HUES6 (cell line): ENCODE results near the gene UNC13B.

ENCODE experiments used
- H3K27ac ChIP-seq: 2 replicates; pipeline ENCODE4 v1.7.0; 2013; ENCODE audit warnings: low read depth, mild to moderate bottlenecking, low read length, inconsistent platforms
- H3K27me3 ChIP-seq: 2 replicates; pipeline ENCODE4 v1.6.1; 2013; ENCODE audit warnings: low read length; ENCODE audit not compliant: control insufficient read depth, insufficient read depth
- H3K36me3 ChIP-seq: 2 replicates; pipeline ENCODE4 v1.6.1; 2013; ENCODE audit warnings: low read length; ENCODE audit not compliant: control insufficient read depth, insufficient read depth
- H3K4me1 ChIP-seq: 2 replicates; pipeline ENCODE4 v1.6.1; 2013; ENCODE audit warnings: low read length; ENCODE audit not compliant: control insufficient read depth, insufficient read depth
- H3K4me3 ChIP-seq: 2 replicates; pipeline ENCODE4 v1.5.1; 2013; ENCODE audit warnings: low read depth, low read length
- H3K9ac ChIP-seq: one replicate; pipeline ENCODE4 v1.6.1; 2013; ENCODE audit warnings: mild to moderate bottlenecking, low read length
- H3K9me3 ChIP-seq: 2 replicates; pipeline ENCODE4 v1.6.1; 2013; ENCODE audit warnings: low read depth, low read length; ENCODE audit not compliant: control insufficient read depth, insufficient read depth

UNC13B gene

GRCh38 chr9:35338086-35338485 lies 176.3 kb downstream of the UNC13B start:
- H3K27ac ChIP-seq, result no peak overlapping the region
- no peak overlapping the region for H3K9ac ChIP-seq
- no peaks in the 10 kb centered on the region for H3K27me3 ChIP-seq
- peaks cover 11% of the 10 kb centered on the region for H3K4me1 ChIP-seq
- H3K4me3 ChIP-seq, result no peak overlapping the region
- no peaks in the 10 kb centered on the region for H3K9me3 ChIP-seq
- H3K36me3 ChIP-seq, result no peaks in the 10 kb centered on the region

DNA sequence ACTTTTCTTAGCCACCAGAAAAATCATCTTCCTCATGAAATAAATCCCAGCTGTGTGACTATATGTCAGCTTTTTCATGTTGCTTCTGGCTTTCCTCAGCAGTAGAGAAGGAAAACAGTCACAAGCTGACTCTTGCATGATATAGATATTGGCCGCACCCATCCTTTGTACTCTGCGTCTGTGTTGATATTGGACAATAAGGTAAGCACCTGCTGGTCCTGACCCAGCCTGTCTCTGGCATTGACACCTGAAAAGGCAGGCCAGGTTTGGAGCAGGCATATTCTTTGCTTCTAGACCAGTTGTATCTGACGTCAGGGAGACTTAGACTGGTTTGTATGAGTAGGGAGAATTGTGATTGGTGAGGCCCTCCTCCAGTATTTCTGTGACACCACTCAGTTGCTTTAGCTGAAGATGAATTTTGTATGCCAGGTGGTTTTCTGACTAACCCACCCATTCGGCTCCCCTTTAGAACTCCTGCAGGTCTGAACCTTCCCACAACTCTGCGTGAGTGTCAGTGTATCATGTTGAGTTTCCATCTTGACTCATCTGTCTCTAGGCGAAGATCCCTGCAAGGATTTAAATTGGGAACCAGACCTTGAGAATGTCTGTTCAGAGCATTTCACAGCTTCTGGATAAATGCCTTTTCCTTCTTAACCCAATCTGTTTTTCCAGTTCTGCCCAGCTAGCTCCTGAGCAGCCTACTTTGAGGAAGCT lies 176.9 kb downstream of the UNC13B start:
- no peak overlapping the region for H3K27ac ChIP-seq
- H3K4me3 ChIP-seq, result no peak overlapping the region

GRCh38 chr9:35340046-35340445 lies 178.2 kb downstream of the UNC13B start:
- Histone ChIP-seq H3K27ac (no peak overlapping the region), H3K9me3 (no peaks in the 10 kb centered on the region)

More for the DNA sequence above, 176.9 kb downstream of the UNC13B start:
- Histone ChIP-seq H3K9ac (no peak overlapping the region), H3K27me3 (no peaks in the 10 kb centered on the region), H3K36me3 (no peaks in the 10 kb centered on the region), H3K4me1 (peaks cover 11% of the 10 kb centered on the region), H3K9me3 (no peaks in the 10 kb centered on the region)

DNA sequence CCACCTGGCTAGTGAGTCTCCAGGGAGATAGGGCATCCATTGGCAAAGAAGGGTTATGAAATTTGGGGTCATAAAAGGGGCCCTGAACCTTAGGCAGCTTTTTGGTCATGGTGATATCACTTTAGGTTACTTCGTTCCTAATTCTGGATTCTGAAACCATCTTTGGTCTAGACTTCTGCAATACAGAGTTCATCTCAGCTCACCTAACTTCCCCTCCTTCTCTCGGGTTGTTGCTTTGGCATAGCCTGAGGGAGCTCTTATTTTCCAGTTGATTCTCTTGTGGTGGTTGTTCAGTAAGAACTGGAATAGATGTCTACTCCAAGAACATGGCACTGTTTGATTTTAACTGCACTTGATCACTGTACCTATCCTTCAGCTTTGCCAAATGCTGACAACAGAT lies 179.2 kb downstream of the UNC13B start:
- no peak overlapping the region for H3K9ac ChIP-seq
- peaks cover 11% of the 10 kb centered on the region for H3K4me1 ChIP-seq
- H3K27ac ChIP-seq, result no peak overlapping the region
- no peaks in the 10 kb centered on the region for H3K27me3 ChIP-seq
- H3K9me3 ChIP-seq, result no peaks in the 10 kb centered on the region
- H3K4me3 ChIP-seq, result no peak overlapping the region
- no peaks in the 10 kb centered on the region for H3K36me3 ChIP-seq

More at GRCh38 chr9:35340046-35340445, 178.2 kb downstream of the UNC13B start:
- H3K36me3 ChIP-seq, result no peaks in the 10 kb centered on the region
- H3K27me3 ChIP-seq, result no peaks in the 10 kb centered on the region
- H3K4me1 ChIP-seq, result peaks cover 11% of the 10 kb centered on the region
- H3K4me3 ChIP-seq, result no peak overlapping the region
- H3K9ac ChIP-seq, result no peak overlapping the region

- Histone ChIP-seq H3K27ac (no peak overlapping the region), H3K4me1 (peaks cover 11% of the 10 kb centered on the region), H3K27me3 (no peaks in the 10 kb centered on the region), H3K9ac (no peak overlapping the region), H3K9me3 (no peaks in the 10 kb centered on the region), H3K36me3 (no peaks in the 10 kb centered on the region), H3K4me3 (no peak overlapping the region)
These were observed 179.8 kb downstream of the UNC13B start for GRCh38 chr9:35341585-35341984.

GRCh38 chr9:35342221-35342958 lies 180.6 kb downstream of the UNC13B start:
- no peaks in the 10 kb centered on the region for H3K36me3 ChIP-seq
- H3K9me3 ChIP-seq, result no peaks in the 10 kb centered on the region
- no peak overlapping the region for H3K4me3 ChIP-seq
- H3K27ac ChIP-seq, result no peak overlapping the region
- H3K4me1 ChIP-seq, result peaks cover 11% of the 10 kb centered on the region
- no peak overlapping the region for H3K9ac ChIP-seq
- no peaks in the 10 kb centered on the region for H3K27me3 ChIP-seq

DNA sequence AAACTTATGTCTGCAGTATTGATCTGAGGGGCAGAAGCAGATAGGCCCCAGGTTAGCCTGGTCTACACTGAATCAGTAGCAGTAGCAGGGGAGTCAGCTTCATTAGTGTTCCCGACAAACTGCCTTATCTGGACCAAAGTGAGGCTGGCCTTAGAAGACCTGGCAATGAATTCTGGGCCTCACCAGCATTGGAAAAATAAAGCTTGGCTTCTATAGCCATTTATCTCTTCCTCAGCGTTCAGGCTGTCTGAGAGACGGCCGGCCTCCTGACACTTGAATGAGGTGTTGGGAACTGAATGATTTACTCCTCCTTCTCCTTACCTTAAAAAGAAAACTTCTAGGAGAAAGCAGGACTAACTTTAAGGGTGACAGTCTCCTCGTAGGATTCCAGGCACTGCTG lies 186.3 kb downstream of the UNC13B start:
- H3K4me1 ChIP-seq, result no peaks in the 10 kb centered on the region
- no peak overlapping the region for H3K9ac ChIP-seq
- no peak overlapping the region for H3K4me3 ChIP-seq
- no peaks in the 10 kb centered on the region for H3K36me3 ChIP-seq
- no peak overlapping the region for H3K27ac ChIP-seq
- no peaks in the 10 kb centered on the region for H3K27me3 ChIP-seq
- no peaks in the 10 kb centered on the region for H3K9me3 ChIP-seq

DNA sequence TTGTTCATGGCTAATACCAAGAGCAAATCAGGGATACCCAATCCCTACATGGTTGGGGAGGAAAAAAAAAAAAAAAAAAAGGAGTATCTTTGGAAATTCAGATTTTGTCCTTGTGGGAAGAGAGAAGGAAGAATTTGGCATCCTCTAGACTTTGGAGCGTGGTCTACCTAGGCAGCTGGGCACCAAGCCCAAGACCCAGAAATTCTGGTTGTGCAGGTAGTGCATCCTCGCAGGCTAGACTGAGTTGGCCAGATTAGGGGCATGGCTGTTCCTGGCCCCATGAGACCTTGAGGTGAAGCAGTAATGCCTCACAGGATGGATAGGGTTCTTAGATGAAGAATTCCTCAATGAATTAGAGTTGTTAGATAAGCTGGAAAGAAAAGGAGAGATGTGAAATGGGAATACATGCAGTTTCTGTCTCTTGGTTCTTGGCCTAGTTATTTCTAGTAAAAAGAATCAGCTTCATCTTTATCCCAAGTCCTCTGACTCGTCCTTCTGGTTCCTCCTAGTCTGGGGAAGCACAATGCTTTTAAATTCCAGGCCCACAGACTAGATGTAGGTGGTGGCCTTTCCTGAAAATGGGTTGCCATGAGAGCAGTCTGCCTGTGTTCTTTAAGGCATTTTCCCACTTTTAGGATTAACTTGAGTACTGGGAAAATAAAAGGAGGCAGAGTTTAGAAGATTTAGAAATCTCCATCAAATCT lies 187.6 kb downstream of the UNC13B start:
- no peak overlapping the region for H3K27ac ChIP-seq
- H3K27me3 ChIP-seq, result no peaks in the 10 kb centered on the region
- no peak overlapping the region for H3K9ac ChIP-seq
- H3K4me1 ChIP-seq, result no peaks in the 10 kb centered on the region
- no peak overlapping the region for H3K4me3 ChIP-seq
- H3K36me3 ChIP-seq, result no peaks in the 10 kb centered on the region
- no peaks in the 10 kb centered on the region for H3K9me3 ChIP-seq

DNA sequence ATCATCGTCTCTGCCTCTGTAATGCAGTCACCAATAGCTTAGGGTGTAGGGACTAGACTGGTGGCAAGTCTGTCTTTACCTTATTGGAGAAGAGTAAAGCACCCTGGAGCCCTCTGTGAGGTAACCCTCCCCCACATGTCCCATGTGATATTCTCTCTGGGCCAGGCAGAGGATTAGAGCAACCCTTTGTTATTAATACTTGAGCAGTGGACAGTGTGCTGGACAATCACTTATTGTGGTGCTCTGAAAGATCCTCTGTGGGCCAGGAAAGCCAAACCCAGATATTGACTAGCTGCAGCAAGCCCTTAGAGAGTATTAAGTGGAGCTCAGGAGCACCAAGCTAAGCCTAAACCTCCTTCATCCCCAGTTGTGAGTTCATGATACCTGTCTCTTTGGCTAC lies 188.4 kb downstream of the UNC13B start:
- Histone ChIP-seq H3K27me3 (no peaks in the 10 kb centered on the region), H3K27ac (no peak overlapping the region), H3K9me3 (no peaks in the 10 kb centered on the region), H3K4me1 (no peaks in the 10 kb centered on the region), H3K4me3 (no peak overlapping the region), H3K36me3 (no peaks in the 10 kb centered on the region), H3K9ac (no peak overlapping the region)

GRCh38 chr9:35350827-35351549 lies 189.2 kb downstream of the UNC13B start:
- Histone ChIP-seq H3K36me3 (no peaks in the 10 kb centered on the region), H3K4me3 (no peak overlapping the region), H3K9ac (no peak overlapping the region), H3K27ac (no peak overlapping the region), H3K27me3 (no peaks in the 10 kb centered on the region), H3K9me3 (no peaks in the 10 kb centered on the region), H3K4me1 (no peaks in the 10 kb centered on the region)
